Vagina (tissue), 2 donors: ENCODE measurements around the gene ST8SIA1. TPM values are rescaled to one million over a fixed set of nuclear protein-coding genes. Genes with fewer than 3 reads are reported as not detected.

Source experiments
- DNase-seq, 2 donors: peaks; one replicate each; pipeline ENCODE4 v3.0.0-alpha.2; 2017; ENCODE audit errors: extremely low spot score in 2 of 2
- H3K27ac ChIP-seq: fragments of 200-600 bp; sonication (generic); one replicate; pipeline ENCODE4 v1.5.1; 2019
- H3K27me3 ChIP-seq: fragments of 200-600 bp; sonication (generic); one replicate; pipeline ENCODE4 v1.5.1; 2019
- H3K36me3 ChIP-seq, 2 donors: fragments of 200-600 bp; sonication (generic); one replicate each; pipeline ENCODE4 v1.5.1; 2017 to 2019
- H3K4me1 ChIP-seq: fragments of 200-600 bp; sonication (generic); one replicate; pipeline ENCODE4 v1.5.1; 2019
- H3K4me3 ChIP-seq, 2 donors: fragments of 200-600 bp; sonication (generic); 1 replicate in 1 of 2; 2 replicates in 1 of 2; pipeline ENCODE4 v1.5.1; 2016 to 2019
- H3K9me3 ChIP-seq: fragments of 200-600 bp; sonication (generic); one replicate; pipeline ENCODE4 v1.5.1; 2019
- POLR2A ChIP-seq, 2 donors: fragments of 450-650 bp; IDR thresholded peaks; one replicate each; pipeline ENCODE4 v1.6.1; 2017; ENCODE audit warnings: antibody characterized with exemption in 2 of 2, mild to moderate bottlenecking in 2 of 2, moderate library complexity in 2 of 2
- POLR2AphosphoS5 ChIP-seq, 2 donors: sonication (generic); formaldehyde crosslinking; IDR thresholded peaks; one replicate each; pipeline ENCODE4 v1.9.0; 2017; ENCODE audit warnings: antibody characterized with exemption in 2 of 2, mild to moderate bottlenecking in 2 of 2, low read depth in 1 of 2; ENCODE audit not compliant: insufficient read depth in 1 of 2
- intact Hi-C: fragments of 100-400 bp; cut with DNase I; formaldehyde crosslinking; loops from one replicate; pipeline ENCODE4 v1.15.1; 2023
- total RNA-seq: library from RNA; depleted of rRNA; stranded (reverse); fragments of >200 nt; gene quantifications from one replicate; pipeline ENCODE4 v1.2.3, GENCODE V29; 2016
- TF ChIP-seq, protein P1 (sequence below), 3 experiments: fragments of 450-650 bp in 2 of 3; fragments of 200-600 bp in 1 of 3; sonication (generic) in 1 of 3; IDR thresholded peaks; one replicate each; pipeline ENCODE4 v1.5.1; 2017 to 2019; ENCODE audit warnings: antibody characterized with exemption in 3 of 3, mild to moderate bottlenecking in 2 of 3, moderate library complexity in 2 of 3

ST8SIA1 gene
- total RNA-seq, 1 donor from 2014 or later: 5.2 TPM

DNA sequence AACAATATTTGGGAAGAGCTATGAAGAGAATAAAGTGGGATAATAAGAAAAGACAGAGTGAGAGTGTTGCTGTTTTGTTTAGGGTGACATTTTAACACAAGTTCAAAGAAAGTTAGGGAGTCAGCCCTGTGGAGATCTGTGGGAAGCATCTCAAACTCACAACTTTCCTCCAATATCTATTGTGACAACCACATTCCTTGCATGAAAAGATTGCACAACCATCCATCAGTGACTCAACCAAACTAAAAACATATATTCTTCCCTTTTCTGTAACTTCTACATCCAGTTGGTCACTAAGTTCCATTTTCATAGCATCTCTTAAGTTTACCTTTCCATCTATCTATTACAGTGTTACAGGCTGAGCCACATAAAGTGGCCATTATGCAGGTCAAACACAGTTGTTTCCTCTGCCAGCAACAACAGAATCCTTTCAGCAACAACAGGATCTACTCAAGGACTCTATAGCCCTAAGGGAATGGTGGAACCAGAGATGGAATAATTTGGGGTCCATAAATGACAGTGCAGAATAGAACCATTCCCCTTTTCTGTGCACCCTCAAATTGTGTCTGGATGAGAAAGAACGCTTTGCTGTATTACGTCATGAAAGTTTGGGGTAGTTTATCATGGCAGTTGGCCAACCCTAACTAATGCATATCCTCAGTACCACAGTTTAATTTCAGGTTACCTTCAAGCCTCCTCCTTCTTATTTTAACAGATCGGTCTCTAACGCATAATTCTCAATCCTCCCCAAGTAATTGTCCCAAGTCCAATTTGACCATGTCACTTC is 118.8 kb downstream of the ST8SIA1 start:
- H3K4me3 ChIP-seq: no peak overlapping the region
- no peaks in the 10 kb centered on the region for H3K4me1 ChIP-seq
- H3K27me3 ChIP-seq: no peaks in the 10 kb centered on the region
- no peaks in the 10 kb centered on the region for H3K9me3 ChIP-seq
- no peak for DNase-seq
- TF ChIP-seq, protein P1, sequence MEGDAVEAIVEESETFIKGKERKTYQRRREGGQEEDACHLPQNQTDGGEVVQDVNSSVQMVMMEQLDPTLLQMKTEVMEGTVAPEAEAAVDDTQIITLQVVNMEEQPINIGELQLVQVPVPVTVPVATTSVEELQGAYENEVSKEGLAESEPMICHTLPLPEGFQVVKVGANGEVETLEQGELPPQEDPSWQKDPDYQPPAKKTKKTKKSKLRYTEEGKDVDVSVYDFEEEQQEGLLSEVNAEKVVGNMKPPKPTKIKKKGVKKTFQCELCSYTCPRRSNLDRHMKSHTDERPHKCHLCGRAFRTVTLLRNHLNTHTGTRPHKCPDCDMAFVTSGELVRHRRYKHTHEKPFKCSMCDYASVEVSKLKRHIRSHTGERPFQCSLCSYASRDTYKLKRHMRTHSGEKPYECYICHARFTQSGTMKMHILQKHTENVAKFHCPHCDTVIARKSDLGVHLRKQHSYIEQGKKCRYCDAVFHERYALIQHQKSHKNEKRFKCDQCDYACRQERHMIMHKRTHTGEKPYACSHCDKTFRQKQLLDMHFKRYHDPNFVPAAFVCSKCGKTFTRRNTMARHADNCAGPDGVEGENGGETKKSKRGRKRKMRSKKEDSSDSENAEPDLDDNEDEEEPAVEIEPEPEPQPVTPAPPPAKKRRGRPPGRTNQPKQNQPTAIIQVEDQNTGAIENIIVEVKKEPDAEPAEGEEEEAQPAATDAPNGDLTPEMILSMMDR (IDR thresholded peaks at IDR 0.05): no peak
- intact Hi-C loops: no loop called here
- H3K27ac ChIP-seq: no peak overlapping the region
- H3K36me3 ChIP-seq: no peaks in the 10 kb centered on the region

DNA sequence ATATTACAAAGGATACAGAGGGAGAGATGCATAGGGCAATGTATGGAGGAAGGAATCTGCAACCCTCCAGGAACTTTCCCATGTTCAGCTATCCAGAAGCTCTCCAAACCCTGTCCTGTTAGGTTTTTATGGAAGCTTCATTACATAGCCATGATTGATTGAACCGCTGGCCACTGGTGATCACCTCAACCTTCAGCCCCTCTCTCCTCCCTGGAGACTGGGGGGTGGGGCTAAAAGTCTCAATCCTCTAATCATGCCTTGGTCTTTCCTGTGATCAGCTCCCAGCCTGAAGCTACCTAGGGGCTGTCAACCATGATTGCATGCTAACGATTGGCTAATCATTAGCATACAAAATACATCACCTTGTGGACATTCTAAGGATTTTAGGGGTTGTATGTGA is 123.4 kb downstream of the ST8SIA1 start:
- Histone ChIP-seq H3K4me1 (no peaks in the 10 kb centered on the region), H3K9me3 (no peaks in the 10 kb centered on the region), H3K4me3 (no peak overlapping the region), H3K36me3 (no peaks in the 10 kb centered on the region), H3K27ac (no peak overlapping the region), H3K27me3 (no peaks in the 10 kb centered on the region)
- intact Hi-C loops: no loop called here
- TF ChIP-seq POLR2A (IDR thresholded peaks at IDR 0.05): no peak
- no peak for TF ChIP-seq POLR2AphosphoS5 (IDR thresholded peaks at IDR 0.05; ENCODE audit: insufficient read depth in 1 of 2, low read depth in 1 of 2)
- TF ChIP-seq, protein P1 (IDR thresholded peaks at IDR 0.05): no peak
- no peak for DNase-seq

DNA sequence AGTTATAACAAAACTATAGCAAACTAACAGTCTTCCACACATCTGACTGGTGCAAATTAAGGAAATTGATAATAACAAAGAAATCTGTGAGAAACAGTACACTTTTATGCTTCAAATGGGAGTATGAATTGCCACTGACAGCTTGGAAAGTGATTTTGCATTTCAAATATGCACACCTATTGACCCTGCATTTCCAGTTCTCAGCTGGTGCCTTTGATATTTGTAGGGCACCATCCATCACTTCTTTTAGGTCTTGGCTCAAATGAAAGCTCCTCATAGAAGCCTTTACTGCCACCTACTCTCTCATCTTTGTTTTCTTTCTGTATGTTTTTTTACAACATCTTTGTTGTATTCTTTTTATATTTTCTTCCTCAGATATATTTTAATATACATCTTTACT is 125.1 kb downstream of the ST8SIA1 start:
- H3K36me3 ChIP-seq: no peaks in the 10 kb centered on the region
- TF ChIP-seq, protein P1 (IDR thresholded peaks at IDR 0.05): no peak
- TF ChIP-seq POLR2AphosphoS5 (IDR thresholded peaks at IDR 0.05; ENCODE audit: insufficient read depth in 1 of 2, low read depth in 1 of 2): no peak
- no peak for TF ChIP-seq POLR2A (IDR thresholded peaks at IDR 0.05)
- no peaks in the 10 kb centered on the region for H3K4me1 ChIP-seq
- no peaks in the 10 kb centered on the region for H3K9me3 ChIP-seq
- H3K27ac ChIP-seq: no peak overlapping the region
- H3K27me3 ChIP-seq: no peaks in the 10 kb centered on the region
- H3K4me3 ChIP-seq: no peak overlapping the region
- intact Hi-C loops: no loop called here
- no peak for DNase-seq

DNA sequence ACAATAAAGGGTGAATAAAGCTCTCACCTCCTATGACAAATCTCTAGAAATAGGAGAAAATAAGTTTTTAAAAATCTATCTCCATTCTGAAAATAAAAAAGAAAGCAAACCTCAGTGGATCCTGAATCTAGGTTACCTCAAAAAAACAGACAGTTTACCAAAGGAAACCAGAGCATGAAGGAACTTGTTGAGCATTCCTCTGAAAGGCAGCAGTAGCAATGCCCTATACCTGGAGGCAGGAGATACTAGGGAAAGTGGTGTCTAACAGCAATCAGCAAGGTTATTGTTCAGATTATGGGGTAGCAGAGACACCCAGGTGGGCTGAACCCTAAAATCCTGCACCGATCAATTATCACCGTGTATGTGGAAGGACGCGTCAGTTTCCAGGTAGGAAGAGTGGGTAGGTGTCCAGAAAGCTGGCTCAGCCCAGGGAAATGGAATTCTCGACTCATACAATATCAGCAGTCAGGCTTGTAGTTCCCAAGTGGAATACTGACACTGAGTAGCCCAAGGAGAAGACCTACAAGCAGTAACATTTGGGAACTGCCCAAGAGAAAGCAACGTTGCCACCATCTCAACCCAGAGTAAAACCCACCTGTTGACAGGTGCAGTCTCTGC is 128.3 kb downstream of the ST8SIA1 start:
- intact Hi-C loops: no loop called here
- no peak for DNase-seq
- Histone ChIP-seq H3K27me3 (no peaks in the 10 kb centered on the region), H3K27ac (no peak overlapping the region), H3K9me3 (no peaks in the 10 kb centered on the region), H3K4me1 (no peaks in the 10 kb centered on the region), H3K36me3 (no peaks in the 10 kb centered on the region), H3K4me3 (no peak overlapping the region)
- no peak for TF ChIP-seq POLR2A (IDR thresholded peaks at IDR 0.05)
- TF ChIP-seq POLR2AphosphoS5 (IDR thresholded peaks at IDR 0.05; ENCODE audit: insufficient read depth in 1 of 2, low read depth in 1 of 2): no peak
- TF ChIP-seq, protein P1 (IDR thresholded peaks at IDR 0.05): no peak

DNA sequence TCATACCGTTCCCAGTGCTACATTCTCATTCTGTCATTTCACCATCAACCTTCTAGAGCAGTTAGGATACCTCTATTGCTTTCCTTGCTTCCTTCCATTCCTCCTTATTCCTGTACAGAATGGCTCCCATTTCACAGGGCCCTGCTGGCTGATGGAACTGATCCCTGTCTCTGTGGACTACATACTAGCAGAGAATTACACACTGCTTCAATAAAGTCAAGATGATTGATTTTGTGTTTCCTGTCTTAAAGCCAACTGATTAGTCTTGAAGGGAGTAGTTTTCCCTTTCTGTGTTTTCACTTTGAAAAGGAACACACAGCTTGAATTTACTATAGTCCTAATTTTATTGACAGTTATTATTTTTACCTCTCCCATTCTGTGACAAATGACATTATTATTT is 130.1 kb downstream of the ST8SIA1 start:
- Histone ChIP-seq H3K27ac (no peak overlapping the region), H3K27me3 (no peaks in the 10 kb centered on the region), H3K4me1 (no peaks in the 10 kb centered on the region), H3K36me3 (no peaks in the 10 kb centered on the region), H3K4me3 (no peak overlapping the region), H3K9me3 (no peaks in the 10 kb centered on the region)
- no peak for DNase-seq
- TF ChIP-seq POLR2AphosphoS5 (IDR thresholded peaks at IDR 0.05; ENCODE audit: insufficient read depth in 1 of 2, low read depth in 1 of 2): no peak
- TF ChIP-seq, protein P1 (IDR thresholded peaks at IDR 0.05): no peak
- TF ChIP-seq POLR2A (IDR thresholded peaks at IDR 0.05): no peak
- intact Hi-C loops: no loop called here
